ENCODE measurements around the gene TRPC4. TPM values are rescaled to one million over a fixed set of nuclear protein-coding genes. Genes with fewer than 3 reads are reported as not detected.

TRPC4 gene
- polyA plus RNA-seq, 1 experiment = 1.8 TPM

DNA sequence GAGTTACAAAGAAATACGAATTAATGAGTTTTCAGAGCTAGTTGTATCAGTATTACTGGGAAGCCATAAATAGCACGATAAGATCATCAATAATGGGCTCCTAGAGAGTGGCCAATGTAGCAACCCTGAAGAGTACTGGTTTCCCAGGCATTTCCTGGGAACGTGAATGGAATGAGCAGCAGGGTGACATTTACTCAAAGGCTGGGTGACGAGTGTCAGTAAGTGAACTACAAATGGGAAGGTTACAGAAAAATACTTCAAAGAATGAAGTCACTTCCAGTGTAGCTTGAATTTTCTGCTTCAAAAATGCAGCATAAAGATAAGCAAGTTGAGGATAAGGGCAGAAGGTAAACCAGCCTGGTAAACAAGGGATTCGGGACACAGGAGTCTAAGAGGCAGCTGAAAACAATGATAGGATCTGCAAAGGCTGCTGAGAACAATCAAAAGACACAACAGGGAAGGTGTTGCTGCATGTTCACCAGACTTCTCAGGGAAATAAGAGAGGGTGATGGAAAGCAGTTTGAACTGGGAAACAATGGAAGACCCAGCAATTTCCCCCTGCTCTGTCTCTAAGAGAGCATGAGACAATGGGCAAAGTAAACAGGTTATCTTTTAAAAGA lies 222.4 kb downstream of the TRPC4 start:
- ChIA-PET CTCF (interaction anchor here (0.8 to 1.6 kb wide), 3 partner anchors 8 to 399 kb away, joined by 3 to 4 read pairs (median 3); no protein-coding TSS in a partner anchor), POLR2A (no interaction called here)
- no peak for TF ChIP-seq CTCF (IDR thresholded peaks at IDR 0.05; ENCODE audit: low read depth, low read length)
- no peak for DNase-seq (ENCODE audit: low read depth, low spot score)
- Histone ChIP-seq H3K27ac (ENCODE audit: low read depth, low read length) (no peak overlapping the region), H3K27me3 (ENCODE audit: control insufficient read depth, insufficient read depth, low read length) (no peaks in the 10 kb centered on the region), H3K9me3 (ENCODE audit: control insufficient read depth, insufficient read depth, low read length) (no peaks in the 10 kb centered on the region), H3K4me3 (ENCODE audit: low read depth, low read length) (no peak overlapping the region)

- no peak for DNase-seq (ENCODE audit: low read depth, low spot score)
- CTCF ChIA-PET = interaction anchor here (1.0 to 1.6 kb wide), 2 partner anchors 72 to 400 kb away, joined by 3 to 4 read pairs; no protein-coding TSS in a partner anchor
- Histone ChIP-seq H3K9me3 (ENCODE audit: control insufficient read depth, insufficient read depth, low read length) (no peaks in the 10 kb centered on the region), H3K27ac (ENCODE audit: low read depth, low read length) (no peak overlapping the region), H3K4me3 (ENCODE audit: low read depth, low read length) (no peak overlapping the region), H3K27me3 (ENCODE audit: control insufficient read depth, insufficient read depth, low read length) (no peaks in the 10 kb centered on the region)
- TF ChIP-seq CTCF (IDR thresholded peaks at IDR 0.05; ENCODE audit: low read depth, low read length) = no peak
- POLR2A ChIA-PET = no interaction called here
Observed at GRCh38 chr13:37646531-37646930, 223.0 kb downstream of the TRPC4 start.

DNA sequence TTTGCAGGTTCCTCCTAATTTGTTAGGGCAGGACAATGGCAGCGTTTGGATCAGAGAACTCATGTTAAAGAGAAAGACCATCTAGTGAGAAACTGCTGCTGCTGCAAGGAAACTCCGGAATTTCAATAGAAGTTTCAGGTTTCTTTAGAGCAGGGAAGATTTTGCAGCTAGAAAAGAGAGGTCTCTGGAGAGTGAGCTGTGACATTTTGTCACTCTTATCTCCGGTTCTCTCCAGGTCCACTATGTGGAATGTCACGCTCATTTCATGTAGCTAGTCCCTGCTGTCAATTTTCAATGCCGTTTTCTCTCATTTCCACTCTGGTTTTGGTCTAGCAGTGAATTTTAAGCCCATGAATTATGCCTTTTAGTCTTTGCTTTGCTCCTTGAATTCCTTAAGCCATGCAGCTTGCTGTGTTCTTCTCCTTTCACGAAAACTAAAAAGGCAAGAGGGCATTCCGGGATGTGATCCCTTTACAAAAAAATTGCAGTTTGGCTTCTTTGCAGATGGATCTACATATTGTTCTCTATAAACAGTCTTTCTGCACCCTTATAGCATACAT lies 224.3 kb downstream of the TRPC4 start:
- CTCF ChIA-PET = interaction anchor here (1.4 kb wide), 1 partner anchor 401 kb away, joined by 6 read pairs; no protein-coding TSS in a partner anchor
- TF ChIP-seq CTCF (IDR thresholded peaks at IDR 0.05; ENCODE audit: low read depth, low read length) = no peak

GRCh38 chr13:37641391-37641790 lies 228.2 kb downstream of the TRPC4 start:
- Histone ChIP-seq H3K4me3 (ENCODE audit: low read depth, low read length) (no peak overlapping the region), H3K27ac (ENCODE audit: low read depth, low read length) (no peak overlapping the region), H3K27me3 (ENCODE audit: control insufficient read depth, insufficient read depth, low read length) (no peaks in the 10 kb centered on the region), H3K9me3 (ENCODE audit: control insufficient read depth, insufficient read depth, low read length) (no peaks in the 10 kb centered on the region)
- no peak for DNase-seq (ENCODE audit: low read depth, low spot score)
- POLR2A ChIA-PET = interaction anchor here (0.6 kb wide), 1 partner anchor 424 kb away, joined by 3 read pairs; no protein-coding TSS in a partner anchor
- TF ChIP-seq CTCF (IDR thresholded peaks at IDR 0.05; ENCODE audit: low read depth, low read length) = no peak
- CTCF ChIA-PET = interaction anchor here (0.8 to 2.8 kb wide), 9 partner anchors 10 to 941 kb away, joined by 3 to 35 read pairs (median 7); partner anchors contain the start of gene TRPC4

More for the DNA sequence above, 224.3 kb downstream of the TRPC4 start:
- no peak for DNase-seq (ENCODE audit: low read depth, low spot score)
- POLR2A ChIA-PET = no interaction called here
- Histone ChIP-seq H3K4me3 (ENCODE audit: low read depth, low read length) (no peak overlapping the region), H3K27ac (ENCODE audit: low read depth, low read length) (no peak overlapping the region), H3K9me3 (ENCODE audit: control insufficient read depth, insufficient read depth, low read length) (no peaks in the 10 kb centered on the region), H3K27me3 (ENCODE audit: control insufficient read depth, insufficient read depth, low read length) (no peaks in the 10 kb centered on the region)

GRCh38 chr13:37640499-37640898 lies 229.1 kb downstream of the TRPC4 start:
- DNase-seq (ENCODE audit: low read depth, low spot score) = peak; percentile 55
- POLR2A ChIA-PET = no interaction called here
- H3K27ac ChIP-seq (ENCODE audit: low read depth, low read length) = no peak overlapping the region
- peak; percentile 76 for TF ChIP-seq CTCF (IDR thresholded peaks at IDR 0.05; ENCODE audit: low read depth, low read length)
- H3K4me3 ChIP-seq (ENCODE audit: low read depth, low read length) = no peak overlapping the region
- CTCF ChIA-PET = interaction anchor here (0.7 to 2.8 kb wide), 29 partner anchors 7 to 942 kb away, joined by 3 to 35 read pairs (median 4); partner anchors contain the start of gene TRPC4
- H3K27me3 ChIP-seq (ENCODE audit: control insufficient read depth, insufficient read depth, low read length) = no peaks in the 10 kb centered on the region
- no peaks in the 10 kb centered on the region for H3K9me3 ChIP-seq (ENCODE audit: control insufficient read depth, insufficient read depth, low read length)
